Neural progenitor cell (in vitro differentiated cells): ENCODE data around the gene PRG3. TPM values are rescaled to one million over a fixed set of nuclear protein-coding genes. Genes with fewer than 3 reads are reported as not detected.

Experiments
- DNase-seq: peaks from one replicate; pipeline ENCODE4 v3.0.0-alpha.2; 2016; ENCODE audit warnings: low spot score
- H2AFZ ChIP-seq: fragments of 200-600 bp; sonication (generic); replicated peaks from 2 replicates; pipeline ENCODE4 v1.6.1; 2016; ENCODE audit warnings: antibody characterized with exemption
- H3F3A ChIP-seq: fragments of 200-600 bp; sonication (generic); 2 replicates; pipeline ENCODE4 v1.6.1; 2016; ENCODE audit warnings: antibody characterized with exemption, low read depth
- H3K27ac ChIP-seq: fragments of 200-600 bp; sonication (generic); 2 replicates; pipeline ENCODE4 v1.5.1; 2016; ENCODE audit warnings: mild to moderate bottlenecking
- H3K27me3 ChIP-seq: fragments of 200-600 bp; sonication (generic); 2 replicates; pipeline ENCODE4 v1.6.1; 2016; ENCODE audit warnings: mild to moderate bottlenecking, moderate library complexity
- H3K36me3 ChIP-seq: fragments of 200-600 bp; sonication (generic); 2 replicates; pipeline ENCODE4 v1.5.1; 2016
- H3K4me1 ChIP-seq: fragments of 200-600 bp; sonication (generic); 2 replicates; pipeline ENCODE4 v1.6.1; 2016; ENCODE audit warnings: mixed run types
- H3K4me2 ChIP-seq: fragments of 200-600 bp; sonication (generic); 2 replicates; pipeline ENCODE4 v1.6.1; 2016
- H3K4me3 ChIP-seq: fragments of 200-600 bp; sonication (generic); 2 replicates; pipeline ENCODE4 v1.5.1; 2016
- H3K79me2 ChIP-seq: fragments of 200-600 bp; sonication (generic); 2 replicates; pipeline ENCODE4 v1.6.1; 2016; ENCODE audit warnings: low read depth
- H3K9ac ChIP-seq: fragments of 200-600 bp; sonication (generic); 2 replicates; pipeline ENCODE4 v1.6.1; 2016
- H3K9me3 ChIP-seq: fragments of 200-600 bp; sonication (generic); 2 replicates; pipeline ENCODE4 v1.5.1; 2016; ENCODE audit warnings: low read depth
- H4K20me1 ChIP-seq: fragments of 200-600 bp; sonication (generic); 2 replicates; pipeline ENCODE4 v1.6.1; 2016; ENCODE audit warnings: low read depth
- H3K27ac Mint-ChIP-seq: 3 replicates; pipeline ENCODE4 v1.8.0; 2021; ENCODE audit warnings: mixed read lengths
- H3K27me3 Mint-ChIP-seq: 2 replicates; pipeline ENCODE4 v1.8.0; 2022; ENCODE audit warnings: low read depth, mild to moderate bottlenecking, inconsistent platforms, moderate library complexity, mixed read lengths; ENCODE audit not compliant: insufficient read depth
- H3K36me3 Mint-ChIP-seq: 3 replicates; pipeline ENCODE4 v1.8.0; 2021; ENCODE audit warnings: mixed read lengths
- H3K4me1 Mint-ChIP-seq: 3 replicates; pipeline ENCODE4 v1.8.0; 2021; ENCODE audit warnings: mixed read lengths
- H3K4me3 Mint-ChIP-seq: 3 replicates; pipeline ENCODE4 v1.8.0; 2021; ENCODE audit warnings: mild to moderate bottlenecking, moderate library complexity, mixed read lengths
- H3K9me3 Mint-ChIP-seq: 3 replicates; pipeline ENCODE4 v1.8.0; 2020; ENCODE audit warnings: mixed read lengths
- CTCF ChIP-seq: fragments of 200-600 bp; sonication (generic); IDR thresholded peaks from 2 replicates; pipeline ENCODE4 v1.5.1; 2017; ENCODE audit warnings: antibody characterized with exemption, mild to moderate bottlenecking
- EZH2 ChIP-seq: fragments of 200-600 bp; sonication (generic); IDR thresholded peaks from 2 replicates; pipeline ENCODE4 v1.6.1; 2017; ENCODE audit warnings: antibody characterized with exemption, mild to moderate bottlenecking, moderate library complexity
- EZH2phosphoT487 ChIP-seq: fragments of 200-600 bp; sonication (generic); IDR thresholded peaks from 2 replicates; pipeline ENCODE4 v1.6.1; 2017; ENCODE audit warnings: antibody characterized with exemption
- total RNA-seq: library from RNA; depleted of rRNA; stranded (reverse); fragments of >200 nt; gene quantifications from 2 replicates; pipeline ENCODE4 v1.2.3, GENCODE V29; 2015; ENCODE audit warnings: low replicate concordance

PRG3 gene
- total RNA-seq, 1 donor from 2014 or later, result not detected

- no peaks in the 10 kb centered on the region for H3K79me2 ChIP-seq
- Mint-ChIP-seq H3K4me3 (peak overlapping the region; percentile 83), H3K36me3 (no peaks in the 10 kb centered on the region), H3K27ac (no peak overlapping the region), H3K4me1 (peaks cover 31% of the 10 kb centered on the region), H3K27me3 (peaks cover 7% of the 10 kb centered on the region), H3K9me3 (no peaks in the 10 kb centered on the region)
- no peak overlapping the region for H3K9ac ChIP-seq
- H3K27me3 ChIP-seq, result peaks cover 48% of the 10 kb centered on the region
- TF ChIP-seq EZH2phosphoT487, result no peak
- TF ChIP-seq CTCF, result no peak
- TF ChIP-seq EZH2, result no peak
- DNase-seq, result no peak
- no peaks in the 10 kb centered on the region for H3K4me1 ChIP-seq
- no peak overlapping the region for H3K4me3 ChIP-seq
- no peaks in the 10 kb centered on the region for H4K20me1 ChIP-seq
- H3F3A ChIP-seq, result peaks cover 8% of the 10 kb centered on the region
- H3K36me3 ChIP-seq, result no peaks in the 10 kb centered on the region
- H2AFZ ChIP-seq, result no peak overlapping the region
- no peaks in the 10 kb centered on the region for H3K9me3 ChIP-seq
- no peak overlapping the region for H3K27ac ChIP-seq
- peak overlapping the region; percentile 87 for H3K4me2 ChIP-seq
These were observed 44.9 kb upstream of the PRG3 start for GRCh38 chr11:57425565-57426438.

GRCh38 chr11:57424792-57425564 is 44.0 kb upstream of the PRG3 start:
- Histone ChIP-seq H4K20me1 (no peaks in the 10 kb centered on the region), H3K27ac (no peak overlapping the region), H3K4me3 (no peak overlapping the region), H3K27me3 (peaks cover 46% of the 10 kb centered on the region), H2AFZ (no peak overlapping the region), H3K79me2 (no peaks in the 10 kb centered on the region), H3K4me1 (no peaks in the 10 kb centered on the region), H3K9me3 (no peaks in the 10 kb centered on the region), H3F3A (peaks cover 8% of the 10 kb centered on the region), H3K9ac (no peak overlapping the region), H3K4me2 (no peak overlapping the region), H3K36me3 (no peaks in the 10 kb centered on the region)
- Mint-ChIP-seq H3K27me3 (peaks cover 7% of the 10 kb centered on the region), H3K9me3 (no peaks in the 10 kb centered on the region), H3K4me1 (peaks cover 31% of the 10 kb centered on the region), H3K27ac (no peak overlapping the region), H3K36me3 (no peaks in the 10 kb centered on the region), H3K4me3 (no peak overlapping the region)
- no peak for TF ChIP-seq CTCF
- TF ChIP-seq EZH2phosphoT487, result no peak
- TF ChIP-seq EZH2, result no peak
- peak; percentile 40 for DNase-seq

GRCh38 chr11:57424137-57424791 is 43.3 kb upstream of the PRG3 start:
- no peaks in the 10 kb centered on the region for H3K36me3 Mint-ChIP-seq
- Histone ChIP-seq H3K9ac (no peak overlapping the region), H2AFZ (no peak overlapping the region), H3K4me3 (no peak overlapping the region), H3K79me2 (no peaks in the 10 kb centered on the region), H3F3A (peaks cover 8% of the 10 kb centered on the region), H4K20me1 (no peaks in the 10 kb centered on the region), H3K4me2 (no peak overlapping the region), H3K9me3 (no peaks in the 10 kb centered on the region), H3K36me3 (no peaks in the 10 kb centered on the region), H3K27me3 (peaks cover 40% of the 10 kb centered on the region), H3K4me1 (no peaks in the 10 kb centered on the region), H3K27ac (no peak overlapping the region)
- no peak overlapping the region for H3K4me3 Mint-ChIP-seq
- DNase-seq, result no peak
- TF ChIP-seq EZH2phosphoT487 (no peak), EZH2 (no peak), CTCF (no peak)
- no peak overlapping the region for H3K27ac Mint-ChIP-seq
- peaks cover 7% of the 10 kb centered on the region for H3K27me3 Mint-ChIP-seq
- H3K4me1 Mint-ChIP-seq, result peaks cover 31% of the 10 kb centered on the region
- H3K9me3 Mint-ChIP-seq, result no peaks in the 10 kb centered on the region
